HEK293 (cell line): ENCODE measurements around the gene GPATCH3.
A peak's percentile ranks its signal among the peaks of the same experiment; 100 is the strongest.

Source experiments
- CTCF ChIA-PET: fragments of 350-600 bp; formaldehyde crosslinking; extraction: SDS; loops from one replicate; lab custom pipeline; 2021; ENCODE audit warnings: antibody characterized with exemption; lab: Yijun Ruan, JAX
- POLR2A ChIA-PET: fragments of 300-600 bp; formaldehyde crosslinking; extraction: SDS; loops from one replicate; lab custom pipeline; 2020; ENCODE audit warnings: antibody characterized with exemption, inconsistent platforms; lab: Yijun Ruan, JAX
- H3K27ac ChIP-seq: fragments of 200-500 bp; sonication (Bioruptor generic); 2 replicates; pipeline ENCODE4 v1.5.1; 2014; ENCODE audit warnings: low read depth, low read length, control low read depth, inconsistent platforms; ENCODE audit errors: extremely low read depth
- H3K36me3 ChIP-seq, 2 experiments: fragments of 200-500 bp in 1 of 2; sonication (Bioruptor generic) in 1 of 2; 1 replicate in 1 of 2; 2 replicates in 1 of 2; pipeline ENCODE4 v1.5.1; 2014 to 2017; ENCODE audit warnings: inconsistent platforms in 2 of 2, low read length in 2 of 2; ENCODE audit not compliant: control insufficient read depth in 2 of 2, insufficient read depth in 1 of 2
- H3K4me1 ChIP-seq: fragments of 200-500 bp; sonication (Bioruptor generic); 2 replicates; pipeline ENCODE4 v1.5.1; 2014; ENCODE audit warnings: mild to moderate bottlenecking, low read length, inconsistent platforms; ENCODE audit not compliant: control insufficient read depth, insufficient read depth
- H3K4me3 ChIP-seq: 2 replicates; pipeline ENCODE4 v1.5.1; 2011; ENCODE audit warnings: low read depth, mild to moderate bottlenecking, control low read depth, low read length, moderate library complexity
- H3K9me3 ChIP-seq: fragments of 200-500 bp; sonication (Bioruptor generic); 2 replicates; pipeline ENCODE4 v1.5.1; 2014; ENCODE audit warnings: low read depth, low read length, inconsistent platforms; ENCODE audit not compliant: control insufficient read depth, insufficient read depth
- EGR2 ChIP-seq: fragments of 450-650 bp; formaldehyde crosslinking; IDR thresholded peaks from 2 replicates; pipeline ENCODE4 v1.5.1; 2016; ENCODE audit warnings: low read depth, missing biosample characterization, missing genetic modification characterization
- HOXA7 ChIP-seq: sonication (generic); formaldehyde crosslinking; IDR thresholded peaks from 2 replicates; pipeline ENCODE4 v1.8.1; 2022; ENCODE audit warnings: missing genetic modification reagents, borderline replicate concordance
- KLF1 ChIP-seq: fragments of 450-650 bp; formaldehyde crosslinking; IDR thresholded peaks from 2 replicates; pipeline ENCODE4 v1.5.1; 2016; ENCODE audit warnings: missing biosample characterization, missing genetic modification characterization
- KLF10 ChIP-seq: fragments of 450-650 bp; IDR thresholded peaks from 2 replicates; pipeline ENCODE4 v1.5.1; 2018; ENCODE audit warnings: missing biosample characterization, mild to moderate bottlenecking, missing genetic modification characterization
- MYNN ChIP-seq: fragments of 450-650 bp; formaldehyde crosslinking; IDR thresholded peaks from 2 replicates; pipeline ENCODE4 v1.5.1; 2016; ENCODE audit warnings: missing biosample characterization, missing genetic modification characterization, borderline replicate concordance
- RBAK ChIP-seq: fragments of 450-650 bp; formaldehyde crosslinking; IDR thresholded peaks from 2 replicates; pipeline ENCODE4 v1.5.1; 2016; ENCODE audit warnings: missing biosample characterization, missing genetic modification characterization
- SP7 ChIP-seq: fragments of 450-650 bp; formaldehyde crosslinking; IDR thresholded peaks from 2 replicates; pipeline ENCODE4 v1.5.1; 2016; ENCODE audit warnings: missing biosample characterization, missing genetic modification characterization
- ZBTB7A ChIP-seq: fragments of 450-650 bp; formaldehyde crosslinking; IDR thresholded peaks from 2 replicates; pipeline ENCODE4 v1.5.1; 2016; ENCODE audit warnings: low read depth, missing biosample characterization, missing genetic modification characterization
- ZIC2 ChIP-seq: fragments of 450-650 bp; formaldehyde crosslinking; IDR thresholded peaks from 2 replicates; pipeline ENCODE4 v1.5.1; 2016; ENCODE audit warnings: missing biosample characterization, missing genetic modification characterization
- ZNF175 ChIP-seq: fragments of 450-650 bp; formaldehyde crosslinking; IDR thresholded peaks from 2 replicates; pipeline ENCODE4 v1.5.1; 2016; ENCODE audit warnings: missing biosample characterization, missing genetic modification characterization
- ZNF302 ChIP-seq: fragments of 450-650 bp; formaldehyde crosslinking; IDR thresholded peaks from 2 replicates; pipeline ENCODE4 v1.5.1; 2016; ENCODE audit warnings: missing biosample characterization, missing genetic modification characterization, low read depth
- ZNF404 ChIP-seq: fragments of 450-650 bp; formaldehyde crosslinking; IDR thresholded peaks from 2 replicates; pipeline ENCODE4 v1.5.1; 2017; ENCODE audit warnings: missing biosample characterization, missing genetic modification characterization
- ZNF560 ChIP-seq: fragments of 450-650 bp; formaldehyde crosslinking; IDR thresholded peaks from 2 replicates; pipeline ENCODE4 v1.5.1; 2017; ENCODE audit warnings: missing biosample characterization, missing genetic modification characterization, borderline replicate concordance
- ZNF677 ChIP-seq: fragments of 450-650 bp; IDR thresholded peaks from 2 replicates; pipeline ENCODE4 v1.5.0; 2018; ENCODE audit warnings: missing biosample characterization, mild to moderate bottlenecking, missing genetic modification characterization, moderate library complexity
- ZXDB ChIP-seq: fragments of 450-650 bp; formaldehyde crosslinking; IDR thresholded peaks from 2 replicates; pipeline ENCODE4 v1.5.1; 2016; ENCODE audit warnings: missing biosample characterization, missing genetic modification characterization
- TF ChIP-seq, protein P1 (sequence below): fragments of 450-650 bp; formaldehyde crosslinking; IDR thresholded peaks from 2 replicates; pipeline ENCODE4 v1.5.1; 2016; ENCODE audit warnings: missing biosample characterization, missing genetic modification characterization
- TF ChIP-seq, protein P2 (sequence below): fragments of 450-650 bp; formaldehyde crosslinking; conservative IDR thresholded peaks from 2 replicates; pipeline ENCODE4 v1.5.1; 2016; ENCODE audit warnings: low read depth, missing biosample characterization, missing genetic modification characterization
- TF ChIP-seq, protein P3 (sequence below): fragments of 450-650 bp; formaldehyde crosslinking; IDR thresholded peaks from 2 replicates; pipeline ENCODE4 v1.5.0; 2017; ENCODE audit warnings: missing biosample characterization, missing genetic modification characterization, borderline replicate concordance

GPATCH3 gene

GRCh38 chr1:26858891-26859640, 41.2 kb downstream of the GPATCH3 start:
- TF ChIP-seq MYNN (tag by site-specific recombination) (no peak), ZBTB7A (tag by site-specific recombination) (no peak), ZNF677 (tag by site-specific recombination) (no peak), RBAK (no peak), ZNF175 (tag by site-specific recombination) (no peak), EGR2 (tag by site-specific recombination) (no peak), HOXA7 (CRISPR knock-in tag) (no peak), ZNF404 (tag by site-specific recombination) (no peak)
- TF ChIP-seq, protein P1, sequence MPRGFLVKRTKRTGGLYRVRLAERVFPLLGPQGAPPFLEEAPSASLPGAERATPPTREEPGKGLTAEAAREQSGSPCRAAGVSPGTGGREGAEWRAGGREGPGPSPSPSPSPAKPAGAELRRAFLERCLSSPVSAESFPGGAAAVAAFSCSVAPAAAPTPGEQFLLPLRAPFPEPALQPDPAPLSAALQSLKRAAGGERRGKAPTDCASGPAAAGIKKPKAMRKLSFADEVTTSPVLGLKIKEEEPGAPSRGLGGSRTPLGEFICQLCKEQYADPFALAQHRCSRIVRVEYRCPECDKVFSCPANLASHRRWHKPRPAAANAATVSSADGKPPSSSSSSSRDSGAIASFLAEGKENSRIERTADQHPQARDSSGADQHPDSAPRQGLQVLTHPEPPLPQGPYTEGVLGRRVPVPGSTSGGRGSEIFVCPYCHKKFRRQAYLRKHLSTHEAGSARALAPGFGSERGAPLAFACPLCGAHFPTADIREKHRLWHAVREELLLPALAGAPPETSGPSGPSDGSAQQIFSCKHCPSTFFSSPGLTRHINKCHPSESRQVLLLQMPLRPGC (tag by site-specific recombination), result no peak
- TF ChIP-seq, protein P2, sequence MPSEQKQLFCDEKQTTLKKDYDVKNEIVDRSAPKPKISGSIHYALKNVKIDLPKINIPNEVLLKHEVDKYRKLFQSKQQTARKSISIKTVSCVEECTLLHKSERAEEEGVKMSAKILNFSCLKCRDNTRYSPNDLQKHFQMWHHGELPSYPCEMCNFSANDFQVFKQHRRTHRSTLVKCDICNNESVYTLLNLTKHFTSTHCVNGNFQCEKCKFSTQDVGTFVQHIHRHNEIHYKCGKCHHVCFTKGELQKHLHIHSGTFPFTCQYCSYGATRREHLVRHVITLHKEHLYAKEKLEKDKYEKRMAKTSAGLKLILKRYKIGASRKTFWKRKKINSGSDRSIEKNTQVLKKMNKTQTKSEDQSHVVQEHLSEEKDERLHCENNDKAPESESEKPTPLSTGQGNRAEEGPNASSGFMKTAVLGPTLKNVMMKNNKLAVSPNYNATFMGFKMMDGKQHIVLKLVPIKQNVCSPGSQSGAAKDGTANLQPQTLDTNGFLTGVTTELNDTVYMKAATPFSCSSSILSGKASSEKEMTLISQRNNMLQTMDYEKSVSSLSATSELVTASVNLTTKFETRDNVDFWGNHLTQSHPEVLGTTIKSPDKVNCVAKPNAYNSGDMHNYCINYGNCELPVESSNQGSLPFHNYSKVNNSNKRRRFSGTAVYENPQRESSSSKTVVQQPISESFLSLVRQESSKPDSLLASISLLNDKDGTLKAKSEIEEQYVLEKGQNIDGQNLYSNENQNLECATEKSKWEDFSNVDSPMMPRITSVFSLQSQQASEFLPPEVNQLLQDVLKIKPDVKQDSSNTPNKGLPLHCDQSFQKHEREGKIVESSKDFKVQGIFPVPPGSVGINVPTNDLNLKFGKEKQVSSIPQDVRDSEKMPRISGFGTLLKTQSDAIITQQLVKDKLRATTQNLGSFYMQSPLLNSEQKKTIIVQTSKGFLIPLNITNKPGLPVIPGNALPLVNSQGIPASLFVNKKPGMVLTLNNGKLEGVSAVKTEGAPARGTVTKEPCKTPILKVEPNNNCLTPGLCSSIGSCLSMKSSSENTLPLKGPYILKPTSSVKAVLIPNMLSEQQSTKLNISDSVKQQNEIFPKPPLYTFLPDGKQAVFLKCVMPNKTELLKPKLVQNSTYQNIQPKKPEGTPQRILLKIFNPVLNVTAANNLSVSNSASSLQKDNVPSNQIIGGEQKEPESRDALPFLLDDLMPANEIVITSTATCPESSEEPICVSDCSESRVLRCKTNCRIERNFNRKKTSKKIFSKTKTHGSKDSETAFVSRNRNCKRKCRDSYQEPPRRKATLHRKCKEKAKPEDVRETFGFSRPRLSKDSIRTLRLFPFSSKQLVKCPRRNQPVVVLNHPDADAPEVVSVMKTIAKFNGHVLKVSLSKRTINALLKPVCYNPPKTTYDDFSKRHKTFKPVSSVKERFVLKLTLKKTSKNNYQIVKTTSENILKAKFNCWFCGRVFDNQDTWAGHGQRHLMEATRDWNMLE (tag by site-specific recombination), result no peak
- Histone ChIP-seq H3K27ac (no peak overlapping the region), H3K4me3 (no peak overlapping the region), H3K4me1 (0 out of 2 replicates have a peak, but pooled peaks cover 2% of the 10 kb centered on the region), H3K9me3 (no peaks in the 10 kb centered on the region), H3K36me3 (peaks cover 0 to 24% of the 10 kb centered on the region in 2 experiments; a peak in 1 of 3 replicates)
- POLR2A ChIA-PET, result interaction anchor here (0.5 to 1.5 kb wide), 4 partner anchors 8 to 31 kb away, joined by 3 to 5 read pairs (median 3); partner anchors contain the start of gene GPN2
- CTCF ChIA-PET, result interaction anchor here (0.6 to 2.6 kb wide), 7 partner anchors 11 to 257 kb away, joined by 3 to 11 read pairs (median 4); partner anchors contain the start of gene ZDHHC18

DNA sequence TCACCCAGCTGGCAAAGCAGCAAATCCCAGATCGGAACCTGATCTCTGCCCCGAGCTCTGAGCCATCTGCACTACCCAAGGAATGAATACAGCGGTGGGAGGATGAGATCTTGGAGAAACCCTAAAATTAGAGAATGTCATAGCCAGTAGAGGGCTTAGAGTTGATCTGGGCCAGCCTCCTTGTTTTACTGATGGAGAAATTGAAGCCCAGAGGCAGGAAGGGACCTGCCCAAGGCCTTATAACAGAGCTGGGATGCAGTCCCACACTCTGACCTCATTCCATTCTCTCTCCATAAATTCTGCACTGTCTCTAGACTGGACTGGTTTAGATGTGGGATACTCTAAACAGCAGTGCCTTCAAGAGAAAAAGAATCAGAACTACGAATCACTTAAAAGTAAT, 42.1 kb downstream of the GPATCH3 start:
- no peaks in the 10 kb centered on the region for H3K9me3 ChIP-seq
- no peak overlapping the region for H3K27ac ChIP-seq
- peaks cover 0 to 33% of the 10 kb centered on the region in 2 experiments; a peak in 1 of 3 replicates for H3K36me3 ChIP-seq
- ChIA-PET POLR2A (interaction anchor here (0.9 to 1.5 kb wide), 2 partner anchors 9 to 32 kb away, joined by 3 to 5 read pairs; partner anchors contain the start of gene GPN2), CTCF (interaction anchor here (0.5 to 2.6 kb wide), 9 partner anchors 10 to 733 kb away, joined by 3 to 11 read pairs (median 4); no protein-coding TSS in a partner anchor)
- H3K4me3 ChIP-seq, result no peak overlapping the region
- H3K4me1 ChIP-seq, result 0 out of 2 replicates have a peak, but pooled peaks cover under 1% of the 10 kb centered on the region
- TF ChIP-seq SP7, result peak; percentile 54; the same call in 1 of the 2 replicates
- TF ChIP-seq, protein P3, sequence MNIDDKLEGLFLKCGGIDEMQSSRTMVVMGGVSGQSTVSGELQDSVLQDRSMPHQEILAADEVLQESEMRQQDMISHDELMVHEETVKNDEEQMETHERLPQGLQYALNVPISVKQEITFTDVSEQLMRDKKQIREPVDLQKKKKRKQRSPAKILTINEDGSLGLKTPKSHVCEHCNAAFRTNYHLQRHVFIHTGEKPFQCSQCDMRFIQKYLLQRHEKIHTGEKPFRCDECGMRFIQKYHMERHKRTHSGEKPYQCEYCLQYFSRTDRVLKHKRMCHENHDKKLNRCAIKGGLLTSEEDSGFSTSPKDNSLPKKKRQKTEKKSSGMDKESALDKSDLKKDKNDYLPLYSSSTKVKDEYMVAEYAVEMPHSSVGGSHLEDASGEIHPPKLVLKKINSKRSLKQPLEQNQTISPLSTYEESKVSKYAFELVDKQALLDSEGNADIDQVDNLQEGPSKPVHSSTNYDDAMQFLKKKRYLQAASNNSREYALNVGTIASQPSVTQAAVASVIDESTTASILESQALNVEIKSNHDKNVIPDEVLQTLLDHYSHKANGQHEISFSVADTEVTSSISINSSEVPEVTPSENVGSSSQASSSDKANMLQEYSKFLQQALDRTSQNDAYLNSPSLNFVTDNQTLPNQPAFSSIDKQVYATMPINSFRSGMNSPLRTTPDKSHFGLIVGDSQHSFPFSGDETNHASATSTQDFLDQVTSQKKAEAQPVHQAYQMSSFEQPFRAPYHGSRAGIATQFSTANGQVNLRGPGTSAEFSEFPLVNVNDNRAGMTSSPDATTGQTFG (tag by site-specific recombination), result no peak
- no peak for TF ChIP-seq ZIC2
- TF ChIP-seq ZNF302 (tag by site-specific recombination), result no peak
- TF ChIP-seq KLF1 (tag by site-specific recombination), result no peak
- TF ChIP-seq ZXDB (tag by site-specific recombination), result no peak
- TF ChIP-seq ZNF560 (tag by site-specific recombination), result no peak
- no peak for TF ChIP-seq KLF10 (tag by site-specific recombination)
